B cell (primary cell): ENCODE results near the gene CSRNP2.

Experiments used
- CTCF ChIP-seq: fragments of 200-600 bp; IDR thresholded peaks from one replicate; pipeline ENCODE4 v1.8.0; 2022; ENCODE audit warnings: antibody characterized with exemption, mild to moderate bottlenecking
- EZH2 ChIP-seq: IDR thresholded peaks from 2 replicates; pipeline ENCODE4 v1.6.1; 2012; ENCODE audit warnings: borderline replicate concordance, low read depth, mild to moderate bottlenecking, moderate library complexity, low read length; ENCODE audit not compliant: insufficient read depth, poor library complexity, severe bottlenecking

DNA sequence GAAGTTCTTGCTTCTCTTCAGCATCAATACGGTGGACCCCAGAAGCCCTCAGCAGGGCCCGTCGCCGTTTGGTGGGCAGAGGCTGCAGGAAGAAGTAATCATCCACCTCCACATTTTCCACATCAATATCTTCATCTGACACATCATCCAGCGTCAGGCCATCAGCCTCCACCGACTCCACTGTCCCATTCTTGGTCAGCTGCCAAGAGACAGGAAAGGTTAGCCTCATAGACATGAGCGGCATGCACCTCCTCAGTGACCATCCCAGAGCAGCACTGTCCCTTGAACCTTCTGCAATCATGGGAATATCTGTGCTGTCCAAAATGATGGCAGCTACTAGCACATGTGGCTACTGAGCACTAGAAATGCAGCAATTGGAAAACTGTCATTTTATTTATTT, 15.6 kb downstream of the CSRNP2 start:
- TF ChIP-seq EZH2 (no peak), CTCF (no peak)
